H1 (cell line): Measurements from ENCODE around the gene KLHDC4. TPM values are rescaled to one million over a fixed set of nuclear protein-coding genes. Genes with fewer than 3 reads are reported as not detected.

Source experiments
- CTCF ChIA-PET: fragments of 300-600 bp; sonication (Branson Sonifier 250); formaldehyde crosslinking; loops from one replicate; lab custom pipeline; 2021; ENCODE audit not compliant: partially characterized antibody; lab: Charles Lee
- POLR2A ChIA-PET: fragments of 300-600 bp; sonication (Branson Sonifier 250); formaldehyde crosslinking; loops from one replicate; lab custom pipeline; 2021; ENCODE audit warnings: inconsistent platforms; ENCODE audit not compliant: partially characterized antibody; lab: Charles Lee
- DNase-seq, 2 experiments: peaks; one replicate each; pipeline versions ENCODE4 v3.0.0 to v3.0.0-alpha.2; 2010 to 2022; ENCODE audit warnings: low spot score in 2 of 2, low read depth in 1 of 2, mixed read lengths in 1 of 2
- FAIRE-seq: peaks from 2 replicates; lab custom pipeline; 2011; peaks lifted over from hg19 to GRCh38; lab: Jason Lieb, UNC
- H2AFZ ChIP-seq: 2 replicates; pipeline ENCODE4 v1.8.1; 2012; ENCODE audit warnings: low read length, inconsistent platforms
- H2AK5ac ChIP-seq: 2 replicates; pipeline ENCODE4 v1.6.1; 2013; ENCODE audit warnings: low read depth, low read length
- H2BK120ac ChIP-seq: replicated peaks from 2 replicates; pipeline ENCODE3; 2013; ENCODE audit warnings: low read depth, low read length, inconsistent platforms
- H2BK12ac ChIP-seq: 2 replicates; pipeline ENCODE4 v1.6.1; 2013; ENCODE audit warnings: low read depth, low read length
- H2BK15ac ChIP-seq: 2 replicates; pipeline ENCODE4 v1.6.1; 2013; ENCODE audit warnings: low read length
- H2BK20ac ChIP-seq: 2 replicates; pipeline ENCODE4 v1.6.1; 2013; ENCODE audit warnings: low read length
- H2BK5ac ChIP-seq: 2 replicates; pipeline ENCODE4 v1.6.1; 2013; ENCODE audit warnings: low read depth, low read length
- H3K14ac ChIP-seq: 2 replicates; pipeline ENCODE4 v1.6.1; 2013; ENCODE audit warnings: inconsistent platforms; ENCODE audit not compliant: insufficient read length
- H3K18ac ChIP-seq: 2 replicates; pipeline ENCODE4 v1.6.1; 2013; ENCODE audit warnings: low read length; ENCODE audit errors: extremely low read depth
- H3K23ac ChIP-seq: 2 replicates; pipeline ENCODE4 v1.6.1; 2013; ENCODE audit warnings: inconsistent platforms; ENCODE audit not compliant: insufficient read length
- H3K23me2 ChIP-seq: 2 replicates; pipeline ENCODE4 v1.6.1; 2013; ENCODE audit warnings: low read depth, low read length
- H3K27ac ChIP-seq: 2 replicates; pipeline ENCODE4 v1.6.1; 2011; ENCODE audit warnings: low read depth, low read length, inconsistent platforms
- H3K27me3 ChIP-seq, 4 experiments: replicated peaks in 1 of 4; 1 replicate in 1 of 4; 2 replicates in 3 of 4; pipeline versions ENCODE4 v1.6.1 to v1.8.1; 2011 to 2013; ENCODE audit warnings: low read length in 3 of 4, mild to moderate bottlenecking in 3 of 4, inconsistent platforms in 2 of 4, mixed read lengths in 2 of 4, moderate library complexity in 1 of 4; ENCODE audit not compliant: control insufficient read depth in 3 of 4, insufficient read depth in 3 of 4; ENCODE audit errors: extremely low read depth in 1 of 4
- H3K36me3 ChIP-seq, 4 experiments: 2 replicates each; pipeline versions ENCODE4 v1.6.1 to v1.8.1; 2011 to 2013; ENCODE audit warnings: mild to moderate bottlenecking in 4 of 4, low read length in 3 of 4, moderate library complexity in 2 of 4, control low read depth in 1 of 4, inconsistent platforms in 1 of 4; ENCODE audit not compliant: insufficient read depth in 4 of 4, control insufficient read depth in 2 of 4
- H3K4ac ChIP-seq: replicated peaks from 2 replicates; pipeline ENCODE3; 2013; ENCODE audit warnings: low read length, low read depth, mixed read lengths, inconsistent platforms; ENCODE audit not compliant: insufficient read length
- H3K4me1 ChIP-seq, 4 experiments: replicated peaks in 1 of 4; 1 replicate in 1 of 4; 2 replicates in 3 of 4; pipeline versions ENCODE4 v1.6.1 to v1.8.1; 2011 to 2013; ENCODE audit warnings: low read length in 3 of 4, inconsistent platforms in 2 of 4, mixed read lengths in 1 of 4; ENCODE audit not compliant: insufficient read depth in 4 of 4, control insufficient read depth in 3 of 4
- H3K4me2 ChIP-seq, 2 experiments: 2 replicates each; pipeline versions ENCODE4 v1.6.1 to v1.8.1; 2011 to 2013; ENCODE audit warnings: low read depth in 2 of 2, low read length in 2 of 2, control low read depth in 1 of 2, inconsistent platforms in 1 of 2, mild to moderate bottlenecking in 1 of 2; ENCODE audit not compliant: insufficient read depth in 1 of 2
- H3K4me3 ChIP-seq, 4 experiments: fragments of 200-600, 300-600 bp in 1 of 4; sonication (generic), shearing (Covaris generic), sonication (Bioruptor Twin) in 1 of 4; 2 replicates each; pipeline versions ENCODE4 v1.5.1 to v1.8.1; 2011 to 2016; ENCODE audit warnings: low read length in 4 of 4, low read depth in 3 of 4, control low read depth in 2 of 4, inconsistent platforms in 2 of 4, mild to moderate bottlenecking in 2 of 4, mixed read lengths in 1 of 4, moderate library complexity in 1 of 4; ENCODE audit not compliant: insufficient read depth in 2 of 4; ENCODE audit errors: extremely low read depth in 1 of 4
- H3K56ac ChIP-seq: replicated peaks from 2 replicates; pipeline ENCODE3; 2013; ENCODE audit warnings: low read depth, mild to moderate bottlenecking, mixed read lengths, low read length, inconsistent platforms; ENCODE audit not compliant: insufficient read length
- H3K79me1 ChIP-seq: 2 replicates; pipeline ENCODE4 v1.6.1; 2013; ENCODE audit warnings: low read depth, low read length, control low read depth
- H3K79me2 ChIP-seq, 2 experiments: 2 replicates each; pipeline versions ENCODE4 v1.6.1 to v1.8.1; 2012 to 2013; ENCODE audit warnings: low read length in 2 of 2, mild to moderate bottlenecking in 2 of 2, inconsistent platforms in 1 of 2; ENCODE audit not compliant: insufficient read depth in 2 of 2, control insufficient read depth in 1 of 2
- H3K9ac ChIP-seq, 4 experiments: replicated peaks in 1 of 4; 1 replicate in 1 of 4; 2 replicates in 3 of 4; pipeline versions ENCODE4 v1.6.1 to v1.8.1; 2011 to 2013; ENCODE audit warnings: low read depth in 3 of 4, low read length in 3 of 4, control low read depth in 2 of 4, mild to moderate bottlenecking in 2 of 4, moderate library complexity in 2 of 4, inconsistent platforms in 1 of 4; ENCODE audit errors: extremely low read depth in 1 of 4
- H3K9me3 ChIP-seq, 2 experiments: 2 replicates each; pipeline versions ENCODE4 v1.6.1 to v1.8.1; 2012 to 2013; ENCODE audit warnings: mild to moderate bottlenecking in 2 of 2, moderate library complexity in 2 of 2, control low read depth in 1 of 2, inconsistent platforms in 1 of 2, low read depth in 1 of 2, low read length in 1 of 2, mixed read lengths in 1 of 2; ENCODE audit not compliant: insufficient read depth in 2 of 2
- H4K20me1 ChIP-seq, 2 experiments: replicated peaks in 1 of 2; 2 replicates each; pipeline versions ENCODE3 to v1.8.1; 2011 to 2013; ENCODE audit warnings: inconsistent platforms in 2 of 2, low read length in 2 of 2, mild to moderate bottlenecking in 1 of 2; ENCODE audit not compliant: insufficient read depth in 2 of 2, control insufficient read depth in 1 of 2
- H4K5ac ChIP-seq: 2 replicates; pipeline ENCODE4 v1.6.1; 2013; ENCODE audit warnings: low read length, low read depth, mixed read lengths, inconsistent platforms; ENCODE audit not compliant: insufficient read length
- H4K8ac ChIP-seq: 2 replicates; pipeline ENCODE4 v1.8.0; 2013; ENCODE audit warnings: mild to moderate bottlenecking, moderate library complexity, low read length, inconsistent platforms; ENCODE audit not compliant: insufficient read depth; ENCODE audit errors: extremely low read depth
- H4K91ac ChIP-seq: replicated peaks from 2 replicates; pipeline ENCODE3; 2013; ENCODE audit warnings: low read length, mixed read lengths, inconsistent platforms; ENCODE audit not compliant: insufficient read length
- CEBPB ChIP-seq: IDR thresholded peaks from 2 replicates; pipeline ENCODE4 v1.6.1; 2012; ENCODE audit warnings: low read depth, low read length
- MAFK ChIP-seq: IDR thresholded peaks from 2 replicates; pipeline ENCODE4 v1.6.1; 2012; ENCODE audit warnings: low read depth, mild to moderate bottlenecking, improper control_type of control experiment, low read length
- TCF12 ChIP-seq: IDR thresholded peaks from 2 replicates; pipeline ENCODE4 v1.6.1; 2011; ENCODE audit warnings: low read depth, mild to moderate bottlenecking, low read length
- WGBS, 2 experiments: shearing (Covaris generic) in 1 of 2; methylation state at CpG; one replicate each; pipeline versions ENCODE4 v1.1.6 to v1.1.7; 2013 to 2015; ENCODE audit warnings: low lambda C conversion rate in 2 of 2, mixed read lengths in 2 of 2, inconsistent platforms in 1 of 2, low coverage in 1 of 2, missing lambda C conversion rate in 1 of 2; ENCODE audit not compliant: insufficient replicate concordance in 2 of 2, insufficient coverage in 1 of 2, insufficient read length in 1 of 2; ENCODE audit errors: extremely low coverage in 1 of 2, missing lambda C conversion rate in 1 of 2; 5-methylcytosine and 5-hydroxymethylcytosine counted together
- polyA plus RNA-seq, 7 experiments: library from polyadenylated mRNA; depleted of rRNA in 3 of 7; stranded (reverse) in 5 of 7; unstranded in 2 of 7; fragments of >200 nt in 5 of 7; fragments of 200-250 nt in 2 of 7; gene quantifications; 1 replicate in 5 of 7; 2 replicates in 1 of 7; 4 replicates in 1 of 7; pipeline versions ENCODE4 v1.2.1 to v1.2.3, GENCODE V29; 2011 to 2013; ENCODE audit warnings: missing spikeins in 2 of 7, mixed read lengths in 2 of 7
- total RNA-seq: library from RNA; stranded (reverse); fragmentation: NEBNext Ultra II Directional; extraction: Animal tissue kit (Norgen Biotek cat#: 25700); gene quantifications from 2 replicates; pipeline ENCODE4 v1.2.1, GENCODE V29; 2021
- TF ChIP-seq, protein P1 (sequence below): IDR thresholded peaks from 2 replicates; pipeline ENCODE4 v1.6.1; 2012; ENCODE audit warnings: inconsistent platforms

The KLHDC4 gene
- total and polyA plus RNA-seq, 2 of the 8 experiments (the other 6 are each of a cell fraction or from before 2014, with no cell fraction given): 23.7 to 63.9 TPM

DNA sequence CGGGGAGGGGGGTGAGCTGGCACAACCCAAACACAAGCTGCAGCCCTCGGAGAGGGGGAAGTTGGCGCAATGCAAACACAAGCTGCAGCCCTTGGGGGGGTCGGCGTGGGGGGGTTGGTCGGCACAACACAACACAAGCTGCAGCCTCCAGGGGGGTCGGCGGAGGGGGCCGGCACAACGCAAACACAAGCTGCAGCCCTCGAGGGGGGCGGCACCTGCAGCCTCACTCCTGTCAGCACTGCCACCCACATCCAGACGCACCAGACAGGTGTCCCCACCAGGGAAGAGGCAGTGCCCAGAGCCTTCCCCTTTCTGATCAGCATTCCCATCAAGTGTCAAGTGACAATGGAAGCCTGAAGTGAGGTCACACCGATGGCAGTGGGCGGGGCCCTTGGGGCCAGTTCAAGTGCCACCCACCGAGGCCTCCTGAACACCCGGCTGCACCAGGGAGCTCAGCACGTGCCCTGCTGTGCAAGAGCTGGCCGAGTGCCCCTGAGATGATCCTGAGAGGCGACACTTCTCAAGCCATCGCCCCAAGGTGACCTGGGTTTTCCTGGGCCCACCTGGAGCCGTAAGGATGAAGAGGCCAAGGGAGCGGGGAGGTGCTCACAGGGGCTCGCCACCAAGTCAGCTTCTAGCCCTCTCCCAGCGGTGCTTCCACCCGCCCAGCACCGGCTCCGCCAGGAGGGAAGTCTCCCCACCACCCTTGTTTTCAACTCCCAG lies 59.3 kb downstream of the KLHDC4 start:
- peaks cover 5% of the 10 kb centered on the region; the same call in 1 of the 2 replicates for H3K79me1 ChIP-seq
- no peak overlapping the region for H3K56ac ChIP-seq
- peaks cover 9 to 31% (median 21%) of the 10 kb centered on the region in 4 experiments; a peak in 7 of 8 replicates for H3K36me3 ChIP-seq
- H4K20me1 ChIP-seq: peaks cover 6 to 17% of the 10 kb centered on the region in 2 experiments
- no peaks in the 10 kb centered on the region for H3K23me2 ChIP-seq
- H3K4me1 ChIP-seq: peaks cover 0 to 3% (median 0%) of the 10 kb centered on the region in 4 experiments; a peak in 2 of 7 replicates
- H3K9ac ChIP-seq: no peak overlapping the region
- H3K4me3 ChIP-seq: no peak overlapping the region
- H3K14ac ChIP-seq: no peak overlapping the region
- DNase-seq (no peak), FAIRE-seq (no peak)
- TF ChIP-seq TCF12 (no peak), CEBPB (no peak), MAFK (no peak)
- TF ChIP-seq, protein P1, sequence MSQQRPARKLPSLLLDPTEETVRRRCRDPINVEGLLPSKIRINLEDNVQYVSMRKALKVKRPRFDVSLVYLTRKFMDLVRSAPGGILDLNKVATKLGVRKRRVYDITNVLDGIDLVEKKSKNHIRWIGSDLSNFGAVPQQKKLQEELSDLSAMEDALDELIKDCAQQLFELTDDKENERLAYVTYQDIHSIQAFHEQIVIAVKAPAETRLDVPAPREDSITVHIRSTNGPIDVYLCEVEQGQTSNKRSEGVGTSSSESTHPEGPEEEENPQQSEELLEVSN: no peak
- H3K4me2 ChIP-seq: no peak overlapping the region
- H2AFZ ChIP-seq: no peak overlapping the region
- no peaks in the 10 kb centered on the region for H3K27me3 ChIP-seq
- H3K4ac ChIP-seq: no peak overlapping the region
- H3K79me2 ChIP-seq: no peaks in the 10 kb centered on the region; a peak in 1 of 4 replicates
- no peak overlapping the region for H4K91ac ChIP-seq
- H2AK5ac ChIP-seq: no peak overlapping the region
- H2BK20ac ChIP-seq: no peak overlapping the region
- H3K23ac ChIP-seq: no peak overlapping the region
- H2BK12ac ChIP-seq: no peak overlapping the region
- no peak overlapping the region for H2BK120ac ChIP-seq
- no peak overlapping the region for H3K27ac ChIP-seq
- POLR2A ChIA-PET: interaction anchor here (0.7 to 1.3 kb wide), 3 partner anchors 10 to 149 kb away, joined by 3 to 5 read pairs (median 4); partner anchors contain the start of gene KLHDC4
- CTCF ChIA-PET: interaction anchor here (0.9 to 1.9 kb wide), 12 partner anchors 11 to 135 kb away, joined by 3 to 7 read pairs (median 4); no protein-coding TSS in a partner anchor
- H3K18ac ChIP-seq: no peak overlapping the region
- no peak overlapping the region for H4K5ac ChIP-seq
- H4K8ac ChIP-seq: no peak overlapping the region
- H2BK15ac ChIP-seq: no peak overlapping the region
- H2BK5ac ChIP-seq: no peak overlapping the region
- WGBS, 2 experiments: 91% methylated on average over 16 of the region's 28 CpGs; no CpG with 5 or more reads in 1 of the 2 experiments
- no peaks in the 10 kb centered on the region for H3K9me3 ChIP-seq
